Measurements from ENCODE around the gene SRBD1. TPM values are rescaled to one million over a fixed set of nuclear protein-coding genes. Genes with fewer than 3 reads are reported as not detected.
A peak's percentile ranks its signal among the peaks of the same experiment; 100 is the strongest.

SRBD1 gene
- total RNA-seq, 2 experiments from 2014 or later: 17.6 to 22.2 TPM

DNA sequence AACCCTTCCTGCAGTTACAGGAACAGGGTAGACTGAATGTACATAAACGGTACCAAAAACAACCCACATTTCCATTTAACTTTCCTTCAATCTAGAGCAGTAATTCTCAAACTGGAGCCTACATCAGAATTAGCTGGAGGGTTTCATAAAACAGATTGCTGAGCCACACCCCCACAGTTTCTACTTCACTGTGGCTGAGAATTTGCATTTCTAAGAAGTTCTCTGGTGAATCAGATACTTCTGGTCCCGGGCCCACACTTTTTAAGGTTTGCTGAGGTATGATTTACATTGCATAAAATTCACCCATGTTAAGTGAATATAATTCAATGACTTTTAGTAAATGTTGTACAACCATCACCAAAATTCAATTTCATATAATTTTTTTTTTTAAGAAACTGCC lies 113.7 kb downstream of the SRBD1 start:
- no peak overlapping the region for H3K27ac Mint-ChIP-seq
- no peaks in the 10 kb centered on the region for H3K27me3 Mint-ChIP-seq
- no peak overlapping the region for H3K4me3 Mint-ChIP-seq
- peak; percentile 43 for DNase-seq
- H3K4me1 Mint-ChIP-seq: peaks cover 35% of the 10 kb centered on the region
- CTCF ChIA-PET: interaction anchor here (1.1 to 6.9 kb wide), 2 partner anchors 20 to 514 kb away, joined by 3 to 59 read pairs; no protein-coding TSS in a partner anchor
- peaks cover 23% of the 10 kb centered on the region for H3K36me3 Mint-ChIP-seq
- ATAC-seq: peak; percentile 51
- H3K9me3 Mint-ChIP-seq (ENCODE audit: low read depth): peaks cover 4% of the 10 kb centered on the region

DNA sequence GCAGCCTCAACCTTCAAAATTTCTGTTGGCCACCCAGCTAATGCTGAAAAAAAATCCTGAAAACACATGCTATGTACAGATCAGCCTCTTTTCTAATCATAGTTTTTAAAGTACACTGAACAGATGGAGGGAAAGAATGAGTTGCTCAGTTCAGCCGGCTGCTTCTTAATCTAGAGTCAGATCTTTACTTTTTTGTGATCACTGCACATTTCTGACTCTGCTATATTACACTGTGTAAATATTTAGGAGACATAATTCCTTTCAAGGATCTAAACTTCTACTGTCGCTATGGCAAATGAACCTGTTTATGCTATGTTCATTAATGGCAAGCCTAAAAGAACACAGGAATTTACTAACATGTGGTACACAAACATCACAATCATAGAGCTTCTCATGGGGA lies 114.2 kb downstream of the SRBD1 start:
- Mint-ChIP-seq H3K4me3 (no peak overlapping the region), H3K27me3 (no peaks in the 10 kb centered on the region), H3K27ac (no peak overlapping the region), H3K4me1 (peaks cover 35% of the 10 kb centered on the region), H3K36me3 (peaks cover 19% of the 10 kb centered on the region), H3K9me3 (ENCODE audit: low read depth) (peaks cover 4% of the 10 kb centered on the region)
- DNase-seq (no peak), ATAC-seq (no peak)
- CTCF ChIA-PET: interaction anchor here (0.8 to 6.9 kb wide), 2 partner anchors 17 to 514 kb away, joined by 3 to 59 read pairs; no protein-coding TSS in a partner anchor

DNA sequence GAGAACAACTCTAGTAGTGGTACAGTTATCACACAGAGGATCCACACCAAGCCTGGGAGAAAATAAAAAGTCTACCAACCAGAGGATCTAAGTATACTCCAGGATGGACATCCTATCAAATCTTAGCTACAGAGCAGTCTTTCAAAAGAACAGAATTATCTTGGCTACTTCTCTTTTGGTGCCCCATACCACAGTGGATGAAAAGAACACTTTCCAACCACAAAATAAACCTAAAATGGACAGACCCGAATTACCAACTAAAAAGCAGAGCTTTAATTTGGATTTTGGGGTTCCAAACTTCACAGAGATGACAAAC lies 116.1 kb downstream of the SRBD1 start:
- H3K4me3 Mint-ChIP-seq: no peak overlapping the region
- no peak for ATAC-seq
- CTCF ChIA-PET: interaction anchor here (0.5 to 6.9 kb wide), 12 partner anchors 10 to 518 kb away, joined by 3 to 59 read pairs (median 4); no protein-coding TSS in a partner anchor
- H3K27me3 Mint-ChIP-seq: no peaks in the 10 kb centered on the region
- peaks cover 35% of the 10 kb centered on the region for H3K4me1 Mint-ChIP-seq
- H3K36me3 Mint-ChIP-seq: peaks cover 5% of the 10 kb centered on the region
- H3K27ac Mint-ChIP-seq: no peak overlapping the region
- no peaks in the 10 kb centered on the region for H3K9me3 Mint-ChIP-seq (ENCODE audit: low read depth)
- no peak for DNase-seq

- DNase-seq: no peak
- H3K27ac Mint-ChIP-seq: no peak overlapping the region
- peaks cover 1% of the 10 kb centered on the region for H3K36me3 Mint-ChIP-seq
- H3K4me1 Mint-ChIP-seq: peaks cover 32% of the 10 kb centered on the region
- H3K9me3 Mint-ChIP-seq (ENCODE audit: low read depth): no peaks in the 10 kb centered on the region
- H3K27me3 Mint-ChIP-seq: no peaks in the 10 kb centered on the region
- ATAC-seq: no peak
- H3K4me3 Mint-ChIP-seq: no peak overlapping the region
- CTCF ChIA-PET: interaction anchor here (0.7 to 6.9 kb wide), 10 partner anchors 9 to 511 kb away, joined by 3 to 59 read pairs (median 4); no protein-coding TSS in a partner anchor
Observed at GRCh38 chr2:45494275-45494977, 116.6 kb downstream of the SRBD1 start.

- no peak overlapping the region for H3K27ac Mint-ChIP-seq
- H3K36me3 Mint-ChIP-seq: peaks cover 12% of the 10 kb centered on the region
- no peak for ATAC-seq
- CTCF ChIA-PET: interaction anchor here (0.6 to 2.2 kb wide), 2 partner anchors 9 to 812 kb away, joined by 4 to 6 read pairs; no protein-coding TSS in a partner anchor
- no peaks in the 10 kb centered on the region for H3K9me3 Mint-ChIP-seq (ENCODE audit: low read depth)
- no peak for DNase-seq
- H3K27me3 Mint-ChIP-seq: no peaks in the 10 kb centered on the region
- H3K4me3 Mint-ChIP-seq: no peak overlapping the region
- H3K4me1 Mint-ChIP-seq: peaks cover 4% of the 10 kb centered on the region
Observed at GRCh38 chr2:45484965-45485364, 126.1 kb downstream of the SRBD1 start.

DNA sequence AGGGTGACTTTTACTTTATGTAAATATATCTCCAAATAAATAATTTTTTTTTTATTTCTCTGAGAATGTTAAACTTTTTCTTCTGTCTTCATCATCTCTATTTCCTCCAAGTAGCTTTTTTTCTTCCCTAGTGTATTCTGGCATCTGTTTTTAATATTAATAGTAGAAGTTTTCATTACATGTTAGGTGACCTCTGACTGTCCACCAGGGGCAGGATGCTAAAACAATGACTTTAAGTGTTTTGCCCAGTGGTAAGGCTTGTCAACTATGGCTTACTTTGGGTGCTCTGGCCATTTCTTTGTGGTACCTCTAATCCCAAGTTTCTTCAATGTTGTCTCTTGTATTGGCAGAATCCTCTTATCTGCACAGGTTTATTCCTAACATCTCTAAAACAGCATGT lies 127.1 kb downstream of the SRBD1 start:
- Mint-ChIP-seq H3K4me3 (no peak overlapping the region), H3K4me1 (peaks cover 4% of the 10 kb centered on the region), H3K9me3 (ENCODE audit: low read depth) (no peaks in the 10 kb centered on the region), H3K27me3 (no peaks in the 10 kb centered on the region), H3K27ac (no peak overlapping the region), H3K36me3 (peaks cover 13% of the 10 kb centered on the region)
- DNase-seq: no peak
- CTCF ChIA-PET: interaction anchor here (2.2 kb wide), 1 partner anchor 10 kb away, joined by 6 read pairs; no protein-coding TSS in a partner anchor
- ATAC-seq: no peak

- CTCF ChIA-PET: no interaction called here
- ATAC-seq: no peak
- H3K36me3 Mint-ChIP-seq: peaks cover 21% of the 10 kb centered on the region
- no peaks in the 10 kb centered on the region for H3K27me3 Mint-ChIP-seq
- H3K4me3 Mint-ChIP-seq: no peak overlapping the region
- H3K4me1 Mint-ChIP-seq: no peaks in the 10 kb centered on the region
- DNase-seq: no peak
- H3K9me3 Mint-ChIP-seq (ENCODE audit: low read depth): no peaks in the 10 kb centered on the region
- no peak overlapping the region for H3K27ac Mint-ChIP-seq
Observed at GRCh38 chr2:45477546-45477945, 133.5 kb downstream of the SRBD1 start.

- Mint-ChIP-seq H3K4me1 (no peaks in the 10 kb centered on the region), H3K27ac (no peak overlapping the region), H3K9me3 (ENCODE audit: low read depth) (no peaks in the 10 kb centered on the region), H3K4me3 (no peak overlapping the region), H3K27me3 (no peaks in the 10 kb centered on the region), H3K36me3 (peaks cover 10% of the 10 kb centered on the region)
- CTCF ChIA-PET: no interaction called here
- ATAC-seq (no peak), DNase-seq (no peak)
Observed at GRCh38 chr2:45470531-45470930, 140.5 kb downstream of the SRBD1 start.

DNA sequence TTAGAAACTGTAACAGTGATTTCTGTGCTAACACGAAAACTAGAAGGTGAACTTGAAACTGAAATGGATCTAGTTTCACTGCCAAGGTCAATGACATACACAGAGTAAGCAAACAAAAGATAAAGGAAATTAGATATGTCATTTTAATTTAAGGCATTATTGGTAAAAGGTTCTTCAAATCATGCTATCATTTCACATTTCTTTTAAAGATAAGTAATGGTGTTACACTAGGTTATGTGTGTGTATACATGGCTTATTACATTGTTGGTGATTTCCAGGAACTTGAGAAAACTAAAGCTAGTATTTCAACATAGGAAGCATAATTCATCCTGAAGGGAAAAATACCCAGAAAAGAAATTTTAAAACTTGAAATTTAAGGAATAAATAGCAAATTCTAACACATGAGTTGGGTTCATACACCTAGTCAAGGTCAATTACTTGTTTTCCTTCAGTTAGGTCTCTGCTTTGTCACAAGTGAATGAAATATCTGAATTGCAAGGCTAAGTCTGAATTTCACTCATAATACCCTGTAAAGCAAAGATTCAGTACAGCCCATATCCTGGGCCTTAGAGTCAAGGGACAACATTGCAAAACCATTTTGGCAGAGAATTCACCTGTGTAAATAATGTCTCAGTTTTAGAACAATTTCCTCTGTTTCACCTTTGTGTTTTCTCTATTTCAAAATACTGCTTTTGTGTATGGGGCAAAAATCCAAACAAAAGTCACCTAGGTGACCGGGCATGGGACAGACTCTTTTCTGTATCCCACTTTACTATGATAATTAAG lies 141.6 kb downstream of the SRBD1 start:
- no peaks in the 10 kb centered on the region for H3K9me3 Mint-ChIP-seq (ENCODE audit: low read depth)
- H3K4me3 Mint-ChIP-seq: no peak overlapping the region
- ATAC-seq: no peak
- H3K36me3 Mint-ChIP-seq: peaks cover 7% of the 10 kb centered on the region
- no peak overlapping the region for H3K27ac Mint-ChIP-seq
- CTCF ChIA-PET: no interaction called here
- H3K4me1 Mint-ChIP-seq: no peaks in the 10 kb centered on the region
- H3K27me3 Mint-ChIP-seq: no peaks in the 10 kb centered on the region
- no peak for DNase-seq

DNA sequence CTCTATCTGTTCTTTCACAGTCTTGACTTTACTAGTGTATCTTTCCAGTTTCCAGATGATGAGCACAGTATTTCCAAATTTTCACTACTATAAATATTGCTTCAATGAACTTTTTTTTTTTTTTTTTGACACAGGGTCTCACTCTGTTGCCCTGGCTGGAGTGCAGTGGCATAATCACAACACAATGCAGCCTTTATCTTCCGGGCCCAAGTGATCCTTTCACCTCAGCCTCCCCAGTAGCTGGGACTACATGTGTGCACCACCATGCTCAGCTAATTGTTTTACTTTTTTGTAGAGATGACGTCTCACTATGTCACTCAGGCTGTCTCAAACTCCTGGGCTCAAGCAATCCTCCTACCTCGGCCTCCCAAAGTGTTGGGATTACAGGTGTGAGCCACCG lies 142.8 kb downstream of the SRBD1 start:
- no peak overlapping the region for H3K27ac Mint-ChIP-seq
- ATAC-seq (no peak), DNase-seq (no peak)
- H3K27me3 Mint-ChIP-seq: no peaks in the 10 kb centered on the region
- H3K36me3 Mint-ChIP-seq: peaks cover 3% of the 10 kb centered on the region
- no peak overlapping the region for H3K4me3 Mint-ChIP-seq
- no peaks in the 10 kb centered on the region for H3K4me1 Mint-ChIP-seq
- no peaks in the 10 kb centered on the region for H3K9me3 Mint-ChIP-seq (ENCODE audit: low read depth)
- CTCF ChIA-PET: no interaction called here

DNA sequence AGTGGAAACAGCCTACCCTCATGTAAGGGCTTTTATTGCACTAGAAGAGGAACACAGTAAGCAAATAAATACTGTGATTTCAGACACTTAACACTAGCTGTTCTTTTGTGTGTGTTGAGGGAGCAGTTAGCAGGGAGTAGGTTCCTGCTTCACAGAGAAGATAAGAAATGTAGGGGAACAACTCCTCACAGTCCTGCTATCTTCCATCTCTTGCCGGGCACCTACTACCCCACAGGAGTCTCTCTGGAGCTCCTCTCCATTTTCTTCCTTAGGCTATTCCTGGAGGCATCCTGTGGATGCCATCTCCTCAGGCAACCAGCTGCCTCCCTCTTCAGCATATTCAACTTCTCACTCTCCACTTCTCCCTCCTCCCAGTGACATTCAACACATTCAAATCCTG lies 145.0 kb downstream of the SRBD1 start:
- Mint-ChIP-seq H3K27me3 (no peaks in the 10 kb centered on the region), H3K4me1 (no peaks in the 10 kb centered on the region), H3K4me3 (no peak overlapping the region), H3K9me3 (ENCODE audit: low read depth) (no peaks in the 10 kb centered on the region), H3K27ac (no peak overlapping the region), H3K36me3 (peaks cover 6% of the 10 kb centered on the region)
- DNase-seq (no peak), ATAC-seq (no peak)
- CTCF ChIA-PET: no interaction called here

DNA sequence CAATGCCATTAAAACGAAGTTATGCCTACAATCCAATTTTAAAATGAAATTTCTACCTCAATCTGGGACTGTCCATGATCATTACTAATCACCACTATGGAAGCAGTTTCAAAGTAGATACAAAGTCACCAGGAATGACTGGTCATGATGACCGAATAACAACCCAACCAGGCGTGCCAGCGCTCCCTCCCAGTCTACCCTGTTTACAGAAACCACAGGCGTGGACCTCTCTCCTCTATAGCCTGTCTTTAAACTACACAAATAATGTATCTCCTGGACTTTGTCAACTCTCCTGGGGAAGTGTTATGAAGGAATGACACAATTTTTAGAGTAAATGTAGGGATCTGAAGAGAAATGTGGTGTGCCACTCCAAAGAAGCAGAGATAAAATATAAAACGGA lies 150.2 kb downstream of the SRBD1 start:
- Mint-ChIP-seq H3K9me3 (ENCODE audit: low read depth) (no peaks in the 10 kb centered on the region), H3K27ac (no peak overlapping the region), H3K4me1 (no peaks in the 10 kb centered on the region), H3K36me3 (peaks cover 13% of the 10 kb centered on the region), H3K4me3 (no peak overlapping the region), H3K27me3 (no peaks in the 10 kb centered on the region)
- CTCF ChIA-PET: no interaction called here
- DNase-seq (no peak), ATAC-seq (no peak)

DNA sequence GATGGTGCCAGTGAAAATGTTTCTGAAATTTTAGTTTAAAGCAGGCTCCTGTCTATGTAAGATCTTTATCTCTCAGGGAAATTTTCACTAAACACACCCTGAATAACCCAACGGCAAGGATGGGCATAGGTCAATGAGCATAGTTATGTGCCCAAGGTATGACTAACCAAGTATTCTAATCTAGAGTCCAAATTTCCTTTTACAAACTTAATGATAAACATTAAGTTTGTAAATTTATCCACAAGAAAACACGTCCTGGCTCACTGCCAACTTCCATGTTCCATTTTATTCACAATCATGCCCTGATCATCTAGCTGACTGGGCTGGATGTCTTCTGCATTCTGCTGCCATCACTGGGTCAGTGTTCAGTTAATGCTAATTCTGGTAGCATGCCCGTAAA lies 151.2 kb downstream of the SRBD1 start:
- Mint-ChIP-seq H3K36me3 (peaks cover 13% of the 10 kb centered on the region), H3K4me1 (no peaks in the 10 kb centered on the region), H3K4me3 (no peak overlapping the region), H3K27ac (no peak overlapping the region), H3K9me3 (ENCODE audit: low read depth) (no peaks in the 10 kb centered on the region), H3K27me3 (no peaks in the 10 kb centered on the region)
- CTCF ChIA-PET: no interaction called here
- DNase-seq (no peak), ATAC-seq (no peak)

Data from activated CD8-positive, alpha-beta memory T cell treated with anti-CD3 and anti-CD28 coated beads, Interleukin-2, amount 10 ng/mL, durations not matched to agents 7 days and 5 days (primary cell).